Calu3 (cell line): Measurements from ENCODE around the gene MLKL. TPM values are rescaled to one million over a fixed set of nuclear protein-coding genes. Genes with fewer than 3 reads are reported as not detected.
A peak's percentile ranks its signal among the peaks of the same experiment; 100 is the strongest.

Source experiments
- BruUV-seq: library from RNA; stranded (reverse); fragments of 400-500 nt; replicated peaks from 2 replicates; lab custom pipeline; 2021; lab: Mats Ljungman, UMichigan
- CTCF ChIA-PET: fragments of 300-600 bp; sonication (Branson Sonifier 250); formaldehyde crosslinking; loops from one replicate; lab custom pipeline; 2022; ENCODE audit warnings: antibody characterized with exemption; lab: Charles Lee
- DNase-seq: peaks from one replicate; pipeline ENCODE4 v3.0.0; 2022
- H3K27ac Mint-ChIP-seq: one replicate; pipeline ENCODE4 v1.8.0; 2022; ENCODE audit warnings: mixed read lengths; ENCODE audit not compliant: unreplicated experiment
- H3K27me3 Mint-ChIP-seq: one replicate; pipeline ENCODE4 v1.8.0; 2022; ENCODE audit warnings: mixed read lengths; ENCODE audit not compliant: unreplicated experiment
- H3K36me3 Mint-ChIP-seq: one replicate; pipeline ENCODE4 v1.8.0; 2022; ENCODE audit warnings: mild to moderate bottlenecking, moderate library complexity, mixed read lengths; ENCODE audit not compliant: insufficient read depth, unreplicated experiment
- H3K4me1 Mint-ChIP-seq: one replicate; pipeline ENCODE4 v1.8.0; 2022; ENCODE audit warnings: mild to moderate bottlenecking, low read depth, mixed read lengths; ENCODE audit not compliant: unreplicated experiment
- H3K4me3 Mint-ChIP-seq: one replicate; pipeline ENCODE4 v1.8.0; 2022; ENCODE audit warnings: mild to moderate bottlenecking, low read depth, moderate library complexity, mixed read lengths; ENCODE audit not compliant: unreplicated experiment
- H3K9me3 Mint-ChIP-seq: one replicate; pipeline ENCODE4 v1.8.0; 2022; ENCODE audit warnings: low read depth, mixed read lengths; ENCODE audit not compliant: unreplicated experiment
- CTCF ChIP-seq: fragments of 200-600 bp; IDR thresholded peaks from one replicate; pipeline ENCODE4 v1.8.0; 2022; ENCODE audit warnings: antibody characterized with exemption; ENCODE audit not compliant: unreplicated experiment
- intact Hi-C: fragments of 100-400 bp; cut with micrococcal nuclease; formaldehyde crosslinking; loops from one replicate; pipeline ENCODE4 v1.10.0; 2022; ENCODE audit not compliant: unreplicated experiment
- total RNA-seq: library from RNA; stranded (reverse); gene quantifications from 2 replicates; pipeline ENCODE4 v1.2.3, GENCODE V29; 2022

The MLKL gene
- total RNA-seq, 1 experiment from 2014 or later: 38.8 TPM

GRCh38 chr16:74739275-74739674 is 38.6 kb upstream of the MLKL start:
- DNase-seq: no peak
- H3K4me1 Mint-ChIP-seq: peaks cover 64% of the 10 kb centered on the region
- no peaks in the 10 kb centered on the region for H3K9me3 Mint-ChIP-seq
- H3K27me3 Mint-ChIP-seq: no peaks in the 10 kb centered on the region
- peaks cover 68% of the 10 kb centered on the region for H3K36me3 Mint-ChIP-seq
- intact Hi-C loops: no loop called here
- CTCF ChIA-PET: interaction anchor here (1.5 kb wide), 1 partner anchor 123 kb away, joined by 3 read pairs; no protein-coding TSS in a partner anchor
- no TSS peak for BruUV-seq
- no peak overlapping the region for H3K4me3 Mint-ChIP-seq
- TF ChIP-seq CTCF: no peak
- peak overlapping the region; percentile 96 for H3K27ac Mint-ChIP-seq

GRCh38 chr16:74738816-74739215 is 38.2 kb upstream of the MLKL start:
- TF ChIP-seq CTCF: no peak
- CTCF ChIA-PET: interaction anchor here (1.0 to 1.5 kb wide), 3 partner anchors 31 to 124 kb away, joined by 3 to 13 read pairs (median 3); partner anchors contain the start of gene FA2H
- peaks cover 64% of the 10 kb centered on the region for H3K4me1 Mint-ChIP-seq
- BruUV-seq: no TSS peak
- H3K27me3 Mint-ChIP-seq: no peaks in the 10 kb centered on the region
- no peak for DNase-seq
- H3K27ac Mint-ChIP-seq: peak overlapping the region; percentile 96
- no peaks in the 10 kb centered on the region for H3K9me3 Mint-ChIP-seq
- H3K4me3 Mint-ChIP-seq: peak overlapping the region; percentile 44
- intact Hi-C loops: no loop called here
- peaks cover 66% of the 10 kb centered on the region for H3K36me3 Mint-ChIP-seq

GRCh38 chr16:74738113-74738541 is 37.5 kb upstream of the MLKL start:
- intact Hi-C loops: no loop called here
- Mint-ChIP-seq H3K9me3 (no peaks in the 10 kb centered on the region), H3K36me3 (peaks cover 59% of the 10 kb centered on the region), H3K4me3 (peak overlapping the region; percentile 44), H3K27ac (peak overlapping the region; percentile 96), H3K4me1 (peaks cover 61% of the 10 kb centered on the region), H3K27me3 (no peaks in the 10 kb centered on the region)
- CTCF ChIA-PET: interaction anchor here (0.6 to 1.2 kb wide), 5 partner anchors 24 to 1283 kb away, joined by 3 to 13 read pairs (median 4); partner anchors contain the start of gene FA2H
- BruUV-seq: no TSS peak
- DNase-seq: peak; percentile 94
- no peak for TF ChIP-seq CTCF

- no peak for TF ChIP-seq CTCF
- no peak for DNase-seq
- H3K27ac Mint-ChIP-seq: peak overlapping the region; percentile 96
- H3K36me3 Mint-ChIP-seq: peaks cover 55% of the 10 kb centered on the region
- H3K9me3 Mint-ChIP-seq: no peaks in the 10 kb centered on the region
- peaks cover 55% of the 10 kb centered on the region for H3K4me1 Mint-ChIP-seq
- CTCF ChIA-PET: interaction anchor here (0.6 to 1.2 kb wide), 4 partner anchors 9 to 405 kb away, joined by 3 to 13 read pairs (median 6); partner anchors contain the start of gene FA2H
- intact Hi-C loops: no loop called here
- H3K4me3 Mint-ChIP-seq: peak overlapping the region; percentile 44
- H3K27me3 Mint-ChIP-seq: no peaks in the 10 kb centered on the region
- BruUV-seq: no TSS peak
Observed at GRCh38 chr16:74737521-74737920, 36.9 kb upstream of the MLKL start.
